Upper lobe of right lung (tissue), 1 donor: ENCODE data around the gene TMEM9. TPM values are rescaled to one million over a fixed set of nuclear protein-coding genes. Genes with fewer than 3 reads are reported as not detected.

ENCODE experiments used
- ATAC-seq: fragments of 200-7000 bp; cut with Tn5 transposase; one replicate; pipeline ENCODE4 v1.9.1; 2020; ENCODE audit warnings: mild to moderate bottlenecking, moderate library complexity
- DNase-seq: peaks from one replicate; pipeline ENCODE4 v3.0.0-alpha.2; 2020
- H3K27ac ChIP-seq: fragments of 200-600 bp; one replicate; pipeline ENCODE4 v1.8.0; 2022
- H3K27me3 ChIP-seq: fragments of 200-600 bp; one replicate; pipeline ENCODE4 v1.8.0; 2022; ENCODE audit warnings: mild to moderate bottlenecking
- H3K36me3 ChIP-seq: fragments of 200-600 bp; one replicate; pipeline ENCODE4 v1.8.0; 2022
- H3K4me1 ChIP-seq: fragments of 200-600 bp; one replicate; pipeline ENCODE4 v1.8.0; 2022
- H3K4me3 ChIP-seq: fragments of 200-600 bp; one replicate; pipeline ENCODE4 v1.8.0; 2022; ENCODE audit warnings: mild to moderate bottlenecking
- H3K9me3 ChIP-seq: fragments of 200-600 bp; one replicate; pipeline ENCODE4 v1.8.0; 2022
- CTCF ChIP-seq: fragments of 200-600 bp; IDR thresholded peaks from one replicate; pipeline ENCODE4 v1.8.0; 2022; ENCODE audit warnings: antibody characterized with exemption
- intact Hi-C: fragments of 100-400 bp; cut with DNase I; formaldehyde crosslinking; loops from one replicate; pipeline ENCODE4 v1.11.0; 2022
- total RNA-seq: library from RNA; stranded (reverse); fragmentation: NEBNext Ultra II Directional; extraction: Animal tissue kit (Norgen Biotek cat#: 25700); gene quantifications from one replicate; pipeline ENCODE4 v1.2.1, GENCODE V29; 2021
- donor health status: DM: no; HTN: yes; CAD: no; lungs with severe emphysema.

The TMEM9 gene
- total RNA-seq, 1 donor from 2014 or later, result 59.3 TPM

GRCh38 chr1:201089596-201089995 is 64.7 kb downstream of the TMEM9 start:
- H3K9me3 ChIP-seq, result no peaks in the 10 kb centered on the region
- TF ChIP-seq CTCF, result no peak
- H3K27ac ChIP-seq, result no peak overlapping the region
- H3K4me3 ChIP-seq, result no peak overlapping the region
- H3K27me3 ChIP-seq, result no peaks in the 10 kb centered on the region
- ATAC-seq (no peak), DNase-seq (no peak)
- H3K36me3 ChIP-seq, result no peaks in the 10 kb centered on the region
- intact Hi-C loops, result no loop called here
- no peaks in the 10 kb centered on the region for H3K4me1 ChIP-seq

DNA sequence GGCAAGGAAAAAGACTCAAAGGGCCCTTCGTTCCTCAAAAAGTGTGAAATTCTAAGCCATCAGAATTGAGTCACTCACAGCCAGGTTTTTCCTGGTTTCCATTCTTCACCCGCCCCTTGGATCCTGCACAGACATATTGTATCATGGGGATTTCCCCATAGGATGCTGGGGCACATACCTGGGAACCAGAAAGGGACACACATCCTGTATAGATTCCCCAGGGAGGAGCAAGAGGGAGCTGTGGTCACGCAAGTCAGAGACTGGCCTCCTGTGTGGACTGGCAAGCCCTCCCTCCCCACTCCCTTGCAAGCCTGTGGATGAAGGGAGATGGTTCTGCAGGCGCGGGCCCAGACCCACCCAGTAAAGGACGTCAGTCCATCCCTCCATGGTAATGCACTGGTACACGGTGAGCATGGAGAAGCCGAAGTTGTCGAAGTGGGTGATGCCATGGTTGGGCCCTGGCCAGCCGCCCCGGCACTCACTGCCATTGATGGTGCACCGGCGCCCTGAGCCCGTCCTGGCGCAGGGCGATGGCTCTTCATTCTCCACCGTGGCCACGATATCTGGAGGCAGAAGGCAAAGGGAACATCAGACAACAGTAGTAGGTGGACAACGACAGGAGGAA is 65.3 kb downstream of the TMEM9 start:
- H3K27ac ChIP-seq, result no peak overlapping the region
- no peaks in the 10 kb centered on the region for H3K36me3 ChIP-seq
- H3K4me1 ChIP-seq, result no peaks in the 10 kb centered on the region
- intact Hi-C loops, result no loop called here
- H3K27me3 ChIP-seq, result no peaks in the 10 kb centered on the region
- ATAC-seq (no peak), DNase-seq (peak; percentile 23)
- H3K9me3 ChIP-seq, result no peaks in the 10 kb centered on the region
- H3K4me3 ChIP-seq, result no peak overlapping the region
- TF ChIP-seq CTCF, result no peak

- Histone ChIP-seq H3K27ac (no peak overlapping the region), H3K36me3 (no peaks in the 10 kb centered on the region), H3K4me1 (no peaks in the 10 kb centered on the region), H3K9me3 (no peaks in the 10 kb centered on the region), H3K4me3 (no peak overlapping the region), H3K27me3 (no peaks in the 10 kb centered on the region)
- DNase-seq, result no peak
- ATAC-seq, result no peak
- TF ChIP-seq CTCF, result no peak
- intact Hi-C loops, result no loop called here
Observed at GRCh38 chr1:201088395-201088794, 65.9 kb downstream of the TMEM9 start.

DNA sequence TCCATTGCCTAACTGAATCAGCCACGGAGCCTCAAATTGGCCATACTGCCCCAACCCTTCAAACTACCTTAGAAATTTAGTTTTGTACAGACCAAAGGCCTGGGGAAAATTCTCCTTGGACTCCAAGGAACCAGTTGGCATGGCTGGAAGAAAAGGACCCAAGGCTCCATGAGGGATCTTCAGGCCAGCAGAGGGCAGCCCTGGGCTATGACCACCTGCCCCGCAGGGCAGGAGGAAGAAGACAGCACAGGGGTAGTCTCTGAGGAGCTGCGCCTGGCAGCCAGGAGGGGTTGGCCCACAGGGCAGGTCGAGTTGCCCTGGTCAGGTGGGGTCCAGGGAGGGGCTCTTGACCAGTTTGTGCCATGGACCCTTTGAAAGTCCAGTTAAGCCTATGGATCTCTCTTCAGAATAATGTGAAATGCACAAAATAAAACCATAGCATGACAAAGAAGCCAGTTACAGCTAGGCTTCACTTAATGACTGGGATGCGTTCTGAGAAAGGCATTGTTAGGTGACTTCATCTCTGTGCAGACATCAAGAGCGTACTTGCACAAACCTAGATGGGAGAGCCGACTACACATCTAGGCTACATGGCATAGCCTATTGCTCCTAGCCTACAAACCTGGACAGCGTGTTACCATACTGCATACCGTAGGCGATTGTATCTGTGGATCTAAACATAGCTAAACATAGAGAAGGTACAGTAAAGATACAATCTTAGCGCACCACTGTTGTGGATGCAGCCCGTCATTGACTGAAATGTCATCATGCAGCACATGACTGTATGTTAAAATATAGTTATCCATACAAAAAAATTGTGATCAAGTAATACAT is 68.2 kb downstream of the TMEM9 start:
- ATAC-seq (peak; percentile 93), DNase-seq (peak; percentile 84)
- intact Hi-C loops, result no loop called here
- Histone ChIP-seq H3K4me3 (no peak overlapping the region), H3K27ac (no peak overlapping the region), H3K4me1 (no peaks in the 10 kb centered on the region), H3K36me3 (no peaks in the 10 kb centered on the region), H3K27me3 (no peaks in the 10 kb centered on the region), H3K9me3 (no peaks in the 10 kb centered on the region)
- peak; percentile 66 for TF ChIP-seq CTCF

Other genes with a start within 250 kb of the TMEM9 start
- 5.7 TPM for gene KIF21B, start 130.8 kb downstream of the TMEM9 start, total RNA-seq
- gene CACNA1S, start 42.0 kb downstream of the TMEM9 start, total RNA-seq, result 0.55 TPM
- 0.29 TPM for gene ASCL5, start 27.3 kb downstream of the TMEM9 start, total RNA-seq
- 0.81 TPM for gene IGFN1, start 36.4 kb upstream of the TMEM9 start, total RNA-seq
- 0.69 TPM for gene PKP1, start 129.0 kb upstream of the TMEM9 start, total RNA-seq
- 6.4 TPM for gene TNNT2, start 223.2 kb upstream of the TMEM9 start, total RNA-seq
- gene LAD1, start 244.8 kb upstream of the TMEM9 start, total RNA-seq, result 42.6 TPM